HCT116 (cell line): ENCODE results near the gene NR4A1. TPM values are rescaled to one million over a fixed set of nuclear protein-coding genes. Genes with fewer than 3 reads are reported as not detected.

ENCODE experiments used
- ATAC-seq: fragments of 200-7000 bp; cut with Tn5 transposase; 2 replicates; pipeline ENCODE4 v1.9.1; 2020; ENCODE audit warnings: mild to moderate bottlenecking, moderate library complexity
- BruUV-seq: library from RNA; stranded (reverse); fragments of 400-500 nt; replicated peaks from 2 replicates; lab custom pipeline; 2021; lab: Mats Ljungman, UMichigan
- CTCF ChIA-PET: fragments of 300-600 bp; sonication (Branson Sonifier 250); formaldehyde crosslinking; loops from one replicate; lab custom pipeline; 2021; ENCODE audit warnings: antibody characterized with exemption; lab: Charles Lee
- POLR2A ChIA-PET: fragments of 300-600, 350-600 bp; sonication (Branson Sonifier 250); formaldehyde crosslinking; loops from one replicate; lab custom pipeline; 2021; ENCODE audit warnings: antibody characterized with exemption; lab: Charles Lee
- RAD21 ChIA-PET, 2 experiments: fragments of 300-600 bp; sonication (Branson Sonifier 250); formaldehyde crosslinking; loops; one replicate each; lab custom pipeline; 2023; ENCODE audit warnings: low total read pairs in 2 of 2; ENCODE audit not compliant: uncharacterized antibody in 2 of 2, unreplicated experiment in 2 of 2, low non-redundant PET in 1 of 2; lab: Charles Lee
- DNase-seq: peaks from one replicate; pipeline ENCODE4 v3.0.0-alpha.2; 2010; ENCODE audit warnings: low read depth, low spot score
- H2AFZ ChIP-seq: fragments of 200-600 bp; shearing (Covaris generic), sonication (generic); 2 replicates; pipeline ENCODE4 v1.6.1; 2017; ENCODE audit warnings: low read depth, mixed run types, mixed read lengths, antibody characterized with exemption, low read length; ENCODE audit not compliant: poor library complexity, severe bottlenecking
- H3K27ac ChIP-seq: 2 replicates; pipeline ENCODE4 v1.5.1; 2012; ENCODE audit warnings: low read depth, low read length
- H3K27me3 ChIP-seq: fragments of 200-600 bp; sonication (generic); 2 replicates; pipeline ENCODE4 v1.6.1; 2016; ENCODE audit warnings: mixed run types, low read length, mixed read lengths; ENCODE audit not compliant: insufficient read depth
- H3K36me3 ChIP-seq, 2 experiments: fragments of 200-500 bp in 1 of 2; fragments of 200-600 bp in 1 of 2; sonication (Bioruptor generic) in 1 of 2; sonication (generic) in 1 of 2; 2 replicates each; pipeline versions ENCODE4 v1.5.1 to v1.6.1; 2014 to 2016; ENCODE audit warnings: low read length in 2 of 2, inconsistent platforms in 1 of 2, mixed read lengths in 1 of 2, mixed run types in 1 of 2; ENCODE audit not compliant: insufficient read depth in 2 of 2, control insufficient read depth in 1 of 2
- H3K4me1 ChIP-seq, 2 experiments: fragments of 200-600 bp in 1 of 2; sonication (generic) in 1 of 2; 2 replicates each; pipeline versions ENCODE4 v1.5.1 to v1.6.1; 2012 to 2017; ENCODE audit warnings: low read length in 2 of 2, inconsistent platforms in 1 of 2, mild to moderate bottlenecking in 1 of 2, mixed read lengths in 1 of 2, mixed run types in 1 of 2, moderate library complexity in 1 of 2; ENCODE audit not compliant: insufficient read depth in 2 of 2, control insufficient read depth in 1 of 2
- H3K4me2 ChIP-seq: fragments of 200-600 bp; sonication (generic); 2 replicates; pipeline ENCODE4 v1.6.1; 2017; ENCODE audit warnings: mixed run types, low read length, mixed read lengths
- H3K4me3 ChIP-seq, 2 experiments: fragments of 200-600 bp in 1 of 2; sonication (generic) in 1 of 2; replicated peaks in 1 of 2; 2 replicates each; pipeline ENCODE4 v1.5.1; 2011 to 2016; ENCODE audit warnings: low read length in 2 of 2, control low read depth in 1 of 2, low read depth in 1 of 2, mild to moderate bottlenecking in 1 of 2, mixed read lengths in 1 of 2, mixed run types in 1 of 2
- H3K79me2 ChIP-seq: fragments of 200-600 bp; sonication (generic); 2 replicates; pipeline ENCODE4 v1.6.1; 2017; ENCODE audit warnings: mild to moderate bottlenecking, mixed run types, low read length, moderate library complexity, mixed read lengths; ENCODE audit not compliant: insufficient read depth
- H3K9ac ChIP-seq: fragments of 200-600 bp; sonication (generic); 2 replicates; pipeline ENCODE4 v1.6.1; 2016; ENCODE audit warnings: low read length, mixed read lengths
- H3K9me2 ChIP-seq: fragments of 200-600 bp; sonication (generic), shearing (Covaris generic); 2 replicates; pipeline ENCODE4 v1.6.1; 2017; ENCODE audit warnings: mixed run types, mild to moderate bottlenecking, moderate library complexity; ENCODE audit not compliant: insufficient read depth
- H3K9me3 ChIP-seq, 2 experiments: fragments of 200-500 bp in 1 of 2; fragments of 200-600 bp in 1 of 2; sonication (Bioruptor generic) in 1 of 2; sonication (generic) in 1 of 2; 2 replicates each; pipeline ENCODE4 v1.6.1; 2014 to 2017; ENCODE audit warnings: low read length in 2 of 2, mixed read lengths in 2 of 2, inconsistent platforms in 1 of 2, low read depth in 1 of 2, mild to moderate bottlenecking in 1 of 2, mixed run types in 1 of 2, moderate library complexity in 1 of 2; ENCODE audit not compliant: control insufficient read depth in 1 of 2, insufficient read depth in 1 of 2
- H4K20me1 ChIP-seq: fragments of 200-600 bp; sonication (generic), shearing (Covaris generic); 2 replicates; pipeline ENCODE4 v1.6.1; 2017; ENCODE audit warnings: mixed run types, mild to moderate bottlenecking, moderate library complexity; ENCODE audit not compliant: insufficient read depth
- ATF3 ChIP-seq: IDR thresholded peaks from 2 replicates; pipeline ENCODE4 v1.6.1; 2012
- CBX3 ChIP-seq: IDR thresholded peaks from 2 replicates; pipeline ENCODE4 v1.6.1; 2012; ENCODE audit warnings: low read depth
- CTCF ChIP-seq, 3 experiments: fragments of 200-600 bp in 1 of 3; sonication (generic) in 1 of 3; IDR thresholded peaks in 2 of 3; conservative IDR thresholded peaks in 1 of 3; 2 replicates each; pipeline ENCODE4 v1.5.1; 2012 to 2017; ENCODE audit warnings: low read depth in 2 of 3, low read length in 2 of 3, antibody characterized with exemption in 1 of 3, borderline replicate concordance in 1 of 3, control low read depth in 1 of 3, mild to moderate bottlenecking in 1 of 3, mixed read lengths in 1 of 3, mixed run types in 1 of 3, moderate library complexity in 1 of 3; ENCODE audit not compliant: insufficient read depth in 1 of 3
- ELF1 ChIP-seq: IDR thresholded peaks from 2 replicates; pipeline ENCODE4 v1.6.1; 2012; ENCODE audit warnings: low read depth, borderline replicate concordance
- SP1 ChIP-seq: IDR thresholded peaks from 2 replicates; pipeline ENCODE4 v1.6.1; 2012; ENCODE audit warnings: low read depth
- ZFX ChIP-seq: fragments of 450-650 bp; IDR thresholded peaks from 2 replicates; pipeline ENCODE4 v1.6.1; 2017
- intact Hi-C: fragments of 100-400 bp; cut with micrococcal nuclease; formaldehyde crosslinking; loops from 2 replicates; pipeline ENCODE4 v1.10.0; 2022
- total RNA-seq: library from RNA; stranded (reverse); gene quantifications from one replicate; pipeline ENCODE4 v1.2.1, GENCODE V29; 2021; ENCODE audit not compliant: unreplicated experiment

The NR4A1 gene
- total RNA-seq, 1 experiment from 2014 or later = 35.3 TPM

GRCh38 chr12:52036587-52037171, 14.6 kb upstream of the NR4A1 start (continued):
- TF ChIP-seq CTCF (IDR thresholded peaks at IDR 0.05 in 2 of 3, conservative IDR thresholded peaks at IDR 0.05 in 1 of 3; ENCODE audit: borderline replicate concordance in 1 of 3, insufficient read depth in 1 of 3, low read depth in 2 of 3, low read length in 2 of 3) (no peak), ELF1 (no peak), CBX3 (no peak), SP1 (peak; percentile 59)

- Histone ChIP-seq H3K79me2 (peaks cover 26% of the 10 kb centered on the region), H3K4me3 (peak overlapping the region; percentile 72 to 77), H3K27ac (peak overlapping the region; percentile 54; the same call in 1 of the 2 replicates), H3K9me3 (no peaks in the 10 kb centered on the region), H4K20me1 (no peaks in the 10 kb centered on the region), H3K4me2 (peak overlapping the region; percentile 93), H3K9me2 (no peaks in the 10 kb centered on the region), H3K9ac (peak overlapping the region; percentile 96), H3K36me3 (no peaks in the 10 kb centered on the region), H3K4me1 (peaks cover 15 to 39% of the 10 kb centered on the region in 2 experiments), H2AFZ (no peak overlapping the region), H3K27me3 (no peaks in the 10 kb centered on the region)
- BruUV-seq = no TSS peak
- POLR2A ChIA-PET = interaction anchor here (2.2 to 2.4 kb wide), 2 partner anchors 12 to 14 kb away, joined by 6 to 11 read pairs; partner anchors contain the start of gene NR4A1
- DNase-seq (no peak), ATAC-seq (peak; percentile 16)
- CTCF ChIA-PET = interaction anchor here (5.2 kb wide), 1 partner anchor 12 kb away, joined by 29 read pairs; no protein-coding TSS in a partner anchor
- intact Hi-C loops = loop anchor here (1.0 kb wide), 1 partner anchor 14 kb away; the partner anchor contains the start of gene NR4A1
- TF ChIP-seq CTCF (IDR thresholded peaks at IDR 0.05 in 2 of 3, conservative IDR thresholded peaks at IDR 0.05 in 1 of 3; ENCODE audit: borderline replicate concordance in 1 of 3, insufficient read depth in 1 of 3, low read depth in 2 of 3, low read length in 2 of 3) = 0 out of 6 replicates have a peak, but pooled peaks of 1 of the 3 experiments have one; percentile 6
- TF ChIP-seq ATF3 = no peak
- TF ChIP-seq ZFX = peak; percentile 44; the same call in 1 of the 2 replicates
- RAD21 ChIA-PET = no interaction called here
Observed at GRCh38 chr12:52037248-52037861, 13.9 kb upstream of the NR4A1 start.
